GM20431 (cell line): ENCODE measurements around the gene AVPI1.
"Not testable (repeated sequence)": the region's sequence is repeated elsewhere in the genome, so short reads cannot be mapped to it uniquely, and the experiment has no call there.

Experiments used
- in situ Hi-C: fragments of 300-500 bp; cut with MseI, MboI; formaldehyde crosslinking; loops from one replicate; pipeline ENCODE4 v1.15.0; 2020; ENCODE audit warnings: low sequenced_read_pairs; ENCODE audit not compliant: unreplicated experiment

AVPI1 gene

DNA sequence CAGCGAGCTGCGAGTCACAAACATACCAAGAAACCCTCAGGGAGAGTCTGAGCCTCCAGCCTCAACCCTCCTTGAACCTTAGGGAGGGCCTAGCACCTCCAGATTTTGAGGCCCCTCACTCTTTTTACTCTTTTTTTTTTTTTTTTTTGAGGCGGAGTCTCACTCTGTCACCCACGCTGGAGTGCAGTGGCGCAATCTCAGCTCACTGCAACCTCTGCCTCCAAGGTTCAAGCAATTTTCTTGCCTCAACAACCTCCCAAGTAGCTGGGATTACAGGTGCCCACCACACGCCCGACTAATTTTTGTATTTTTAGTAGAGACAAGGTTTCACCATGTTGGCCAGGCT lies 2.7 kb downstream of the AVPI1 start:
- in situ Hi-C loops = not testable (repeated sequence)

- in situ Hi-C loops = no loop called here
These were observed 3.3 kb downstream of the AVPI1 start for GRCh38 chr10:97683556-97684367.

DNA sequence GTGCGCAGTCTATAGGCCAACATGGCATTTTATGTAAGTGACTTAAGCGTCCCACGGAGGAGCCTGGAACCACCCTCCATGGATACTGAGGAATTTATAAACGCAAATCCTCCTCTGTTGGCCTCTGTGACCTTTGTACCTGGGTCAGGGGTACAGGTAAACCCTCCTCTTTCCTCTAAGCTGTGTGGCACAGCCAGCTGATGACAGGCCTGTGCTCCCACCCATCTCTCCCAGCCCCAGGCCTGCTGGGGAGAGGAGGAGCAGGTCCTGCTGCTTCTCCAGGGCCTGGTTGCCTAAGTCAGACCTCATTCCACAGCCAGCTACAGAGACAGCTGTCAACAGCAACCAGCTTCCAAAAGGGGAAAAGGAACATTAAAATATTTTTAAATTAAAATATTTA lies 5.0 kb downstream of the AVPI1 start:
- in situ Hi-C loops = no loop called here

DNA sequence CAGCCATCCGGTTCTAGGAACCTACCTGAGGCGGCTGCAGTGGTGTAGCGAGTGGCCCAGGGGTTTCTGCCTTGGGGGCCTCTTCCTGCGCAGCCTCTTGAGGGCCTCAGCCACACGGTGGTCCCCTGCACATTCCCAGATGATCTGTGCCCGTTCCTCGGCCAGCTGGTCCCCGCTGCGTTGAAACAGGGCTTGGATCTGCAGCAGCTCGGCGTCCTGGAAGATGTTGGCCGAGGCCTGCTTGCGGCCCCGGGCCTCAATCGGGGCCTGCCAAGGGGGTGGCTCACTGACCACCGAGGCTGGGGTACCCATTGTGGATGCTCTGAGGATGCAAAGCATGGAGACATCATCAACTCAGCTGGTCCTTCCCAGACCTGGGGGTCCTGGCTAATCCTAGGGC lies 7.4 kb downstream of the AVPI1 start:
- in situ Hi-C loops = no loop called here

DNA sequence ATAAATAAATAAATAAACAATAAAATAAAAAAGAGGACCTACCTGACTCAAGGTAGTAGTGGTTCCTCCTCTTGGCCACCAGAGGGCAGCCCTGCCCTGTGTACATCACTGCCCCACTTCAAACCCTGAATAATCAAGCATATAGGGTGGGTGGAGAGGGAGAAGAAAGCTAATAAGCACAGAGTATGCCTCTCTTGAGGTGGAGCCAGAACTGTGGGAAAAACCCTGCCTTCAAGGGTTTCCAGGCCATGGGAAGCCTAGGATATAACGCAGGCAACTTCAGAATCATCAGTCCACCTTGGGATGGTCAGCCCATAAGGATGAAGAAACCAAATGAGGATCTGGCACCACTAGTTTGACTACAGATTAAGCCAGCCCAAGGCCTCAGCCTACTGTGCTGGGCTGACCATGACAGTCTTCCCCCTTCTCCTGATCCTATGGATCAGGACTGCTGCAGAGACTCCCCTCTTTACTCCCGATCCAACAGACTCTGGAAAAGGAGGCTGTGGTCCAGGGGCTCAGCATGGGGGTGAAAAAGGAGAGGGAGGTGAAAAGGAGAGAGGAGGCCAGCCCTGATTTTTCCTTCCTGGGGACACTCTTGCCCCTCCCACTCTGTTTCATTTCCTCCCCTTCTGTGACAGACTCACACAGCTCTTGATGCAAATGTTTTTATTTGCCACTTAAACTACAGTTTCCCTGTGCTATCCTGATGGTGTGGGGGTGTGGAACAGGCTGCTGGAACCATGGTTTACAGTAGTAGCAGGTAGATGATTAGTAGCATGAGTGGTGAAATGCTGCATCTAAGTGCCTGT lies 10.1 kb downstream of the AVPI1 start:
- in situ Hi-C loops = no loop called here

DNA sequence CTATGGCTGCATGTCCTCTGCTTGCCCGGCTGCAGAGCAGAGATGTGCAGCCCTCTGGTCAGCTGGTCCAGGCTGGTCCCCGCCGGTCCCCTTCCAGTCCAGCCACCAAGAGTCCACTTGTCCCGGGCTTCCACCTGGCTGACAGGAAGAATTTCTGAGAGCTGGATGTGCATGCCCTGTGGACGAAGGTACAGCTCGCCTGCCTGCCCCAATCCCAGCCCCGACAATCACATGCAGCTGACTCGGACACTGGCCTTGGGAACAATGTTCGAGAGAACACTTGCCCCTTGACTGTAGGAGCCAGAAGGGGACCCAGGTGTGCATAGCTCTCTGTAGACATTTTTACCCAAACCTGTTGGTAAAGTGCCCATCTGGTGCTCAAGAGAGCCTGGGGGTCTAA lies 11.8 kb downstream of the AVPI1 start:
- in situ Hi-C loops = no loop called here

- in situ Hi-C loops = no loop called here
These were observed 13.1 kb downstream of the AVPI1 start for GRCh38 chr10:97673736-97674525.

DNA sequence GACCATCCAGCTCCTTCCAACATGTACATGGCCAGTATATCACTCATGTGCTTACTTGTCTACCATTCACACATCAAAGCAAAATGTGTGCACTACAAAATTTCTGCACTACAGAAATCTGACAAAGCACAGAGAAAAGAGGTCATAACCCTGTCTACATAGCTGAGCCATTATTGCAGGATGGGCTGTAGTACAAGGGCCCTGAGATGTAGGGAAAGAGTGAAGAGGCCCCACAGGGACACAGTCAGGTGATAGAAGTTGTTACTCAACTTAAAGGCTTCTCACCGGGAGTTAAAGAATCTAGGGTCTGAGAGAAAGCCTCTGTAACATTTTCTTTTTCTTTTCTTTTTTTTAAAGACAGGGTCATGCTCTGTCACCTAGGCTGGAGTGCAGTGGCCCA lies 17.5 kb downstream of the AVPI1 start:
- in situ Hi-C loops = no loop called here

GRCh38 chr10:97667463-97667862 lies 19.6 kb downstream of the AVPI1 start:
- in situ Hi-C loops = no loop called here

DNA sequence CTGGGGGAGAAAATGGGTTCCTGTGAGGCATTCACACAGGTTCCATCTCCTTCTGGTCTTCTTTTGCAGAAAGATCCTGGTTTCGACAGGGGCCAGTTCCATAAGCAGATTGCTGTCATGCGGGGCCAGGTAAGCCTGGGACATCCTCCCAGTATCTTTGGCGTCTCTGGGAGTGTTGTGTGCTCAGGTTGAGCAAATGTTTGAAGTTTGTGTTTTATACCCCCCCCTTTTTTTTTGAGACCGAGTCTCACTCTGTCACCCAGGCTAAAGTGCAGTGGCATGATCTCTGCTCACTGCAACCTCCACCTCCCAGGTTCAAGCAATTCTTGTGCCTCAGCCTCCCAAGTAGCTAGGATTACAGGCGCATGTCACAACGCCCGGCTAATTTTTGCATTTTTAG lies 20.0 kb downstream of the AVPI1 start:
- in situ Hi-C loops = no loop called here

GRCh38 chr10:97664282-97664850 lies 22.7 kb downstream of the AVPI1 start:
- in situ Hi-C loops = no loop called here

DNA sequence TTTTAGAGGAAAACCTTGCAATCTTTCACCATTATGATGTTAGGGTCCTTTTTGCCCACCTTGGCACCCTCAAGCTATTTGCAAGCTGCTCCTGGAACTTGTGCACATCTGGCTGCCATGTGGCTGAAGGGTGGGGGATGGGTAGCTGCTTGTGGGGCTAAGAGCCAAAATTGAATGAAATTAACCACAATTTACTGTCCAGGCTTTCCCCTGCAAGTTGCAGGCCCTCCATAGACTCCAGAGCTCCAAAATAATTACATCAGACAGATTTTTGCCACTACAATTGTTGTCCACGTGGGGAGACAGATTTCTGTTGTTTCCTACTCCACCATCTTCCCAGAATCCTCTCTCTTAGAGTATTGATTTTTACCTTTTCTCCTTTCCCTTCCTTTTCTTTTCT lies 27.5 kb downstream of the AVPI1 start:
- in situ Hi-C loops = no loop called here

DNA sequence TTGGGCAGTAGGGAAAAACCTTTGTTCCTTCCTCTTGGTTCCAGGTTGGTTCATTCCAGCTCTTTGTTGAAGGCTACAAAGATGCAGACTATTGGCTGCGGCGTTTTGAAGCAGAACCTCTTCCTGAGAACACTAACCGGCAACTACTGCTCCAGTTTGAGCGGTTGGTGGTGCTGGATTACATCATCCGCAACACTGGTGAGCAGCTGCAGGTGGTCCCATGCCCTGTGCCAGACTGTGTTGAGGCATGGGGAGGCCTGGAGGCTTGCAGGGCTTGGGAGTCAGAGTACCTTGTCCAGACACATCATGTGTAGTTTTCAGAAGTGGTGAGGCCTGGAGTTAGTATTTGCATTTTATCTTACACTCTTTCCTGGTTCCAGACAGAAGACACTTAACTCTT lies 30.3 kb downstream of the AVPI1 start:
- in situ Hi-C loops = no loop called here

DNA sequence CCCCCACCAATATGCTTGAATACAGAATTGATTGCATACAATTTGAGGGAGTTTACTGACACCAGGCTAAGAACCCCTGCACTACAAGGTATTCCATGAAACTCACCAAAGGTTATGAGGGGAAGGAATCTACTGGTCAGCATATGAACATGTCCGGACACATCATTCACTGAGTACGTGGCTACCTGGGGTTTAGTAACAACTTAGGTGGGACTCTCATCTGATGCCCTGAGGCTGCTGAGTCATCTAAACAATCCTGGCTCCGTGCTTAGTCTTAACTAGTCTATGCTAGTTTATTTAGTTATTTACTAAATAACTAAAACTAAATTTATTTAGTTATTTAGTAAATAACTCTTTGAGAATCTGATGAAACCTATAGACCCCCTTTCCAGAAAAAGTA lies 35.3 kb downstream of the AVPI1 start:
- in situ Hi-C loops = no loop called here

DNA sequence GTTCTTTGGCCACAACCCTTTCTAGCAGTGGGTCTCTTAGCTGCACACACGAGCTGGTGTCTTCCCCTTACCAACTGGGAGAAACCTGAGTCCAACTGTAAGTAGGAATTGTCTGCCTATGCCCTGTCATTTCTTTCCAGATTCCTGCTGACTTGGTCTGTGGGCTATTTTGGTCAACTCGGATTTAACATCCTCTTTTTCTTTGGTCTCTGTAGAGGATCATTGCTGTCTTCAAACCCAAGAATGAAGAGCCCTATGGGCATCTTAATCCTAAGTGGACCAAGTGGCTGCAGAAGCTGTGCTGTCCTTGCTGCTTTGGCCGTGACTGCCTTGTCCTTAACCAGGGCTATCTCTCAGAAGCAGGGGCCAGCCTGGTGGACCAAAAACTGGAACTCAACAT lies 36.3 kb downstream of the AVPI1 start:
- in situ Hi-C loops = no loop called here

DNA sequence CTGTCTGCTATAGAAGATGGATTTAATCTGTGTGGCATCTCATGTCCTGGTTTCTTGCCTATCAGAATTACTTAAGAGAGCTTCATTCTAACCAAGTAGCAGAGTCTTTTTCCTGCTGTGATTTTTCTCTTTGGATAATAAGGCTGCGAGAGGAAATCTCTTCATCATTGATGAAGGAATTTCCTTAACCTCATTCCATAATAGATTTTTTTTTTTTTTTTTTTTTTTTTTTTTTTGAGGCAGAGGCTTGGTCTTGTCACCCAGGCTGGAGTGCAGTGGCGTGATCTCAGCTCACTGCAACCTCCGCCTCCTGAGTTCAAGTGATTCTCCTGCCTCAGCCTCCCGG lies 37.7 kb downstream of the AVPI1 start:
- in situ Hi-C loops = not testable (repeated sequence)

DNA sequence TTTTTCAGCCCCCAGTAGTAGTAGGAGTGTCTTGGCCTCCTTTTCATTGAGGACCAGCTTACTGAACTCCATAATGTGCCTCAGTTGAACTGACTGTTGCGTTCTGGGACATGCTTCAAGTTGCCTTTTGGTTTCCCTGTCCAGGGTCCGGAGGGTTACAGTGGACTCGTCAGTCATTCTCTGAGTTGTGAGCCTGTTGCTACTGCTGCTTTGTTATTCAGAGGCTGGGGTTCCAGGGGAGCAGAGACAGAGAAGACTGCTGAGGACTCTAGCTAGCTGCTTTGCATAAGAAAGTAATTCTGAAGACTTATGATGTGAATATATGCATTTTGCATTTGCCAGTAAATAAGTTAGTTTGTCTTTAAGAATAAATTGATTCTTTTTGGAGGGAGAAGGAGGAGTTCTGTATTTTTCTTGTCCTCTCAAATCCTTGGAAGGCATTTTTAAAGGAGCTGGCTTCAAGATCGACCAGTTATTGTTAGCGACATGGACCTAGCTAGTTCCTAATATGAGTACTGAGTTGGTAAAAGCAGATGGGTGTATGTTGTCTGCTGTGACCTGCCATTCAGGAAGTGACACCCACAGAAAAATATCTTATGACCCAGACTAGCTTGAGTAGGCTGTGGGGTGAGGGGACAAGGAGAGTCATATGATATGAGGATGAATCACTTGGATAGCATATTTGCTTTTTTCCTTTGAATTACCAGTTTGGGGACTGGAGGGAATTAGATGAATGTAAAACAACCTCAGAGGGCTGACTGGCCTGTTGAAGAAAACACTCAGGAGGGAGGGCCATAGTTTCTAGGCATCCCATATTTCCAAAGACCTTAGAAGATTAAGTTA lies 38.3 kb downstream of the AVPI1 start:
- in situ Hi-C loops = no loop called here

GRCh38 chr10:97647556-97647955 lies 39.5 kb downstream of the AVPI1 start:
- in situ Hi-C loops = no loop called here

- in situ Hi-C loops = no loop called here
These were observed 42.1 kb downstream of the AVPI1 start for GRCh38 chr10:97644936-97645335.
